Body of pancreas (tissue), 4 donors: Measurements from ENCODE around the gene ESCO1. TPM values are rescaled to one million over a fixed set of nuclear protein-coding genes. Genes with fewer than 3 reads are reported as not detected.

Experiments
- ATAC-seq: fragments of 150-250 bp; one replicate; pipeline ENCODE4 v1.9.1; 2016
- DNase-seq, 4 donors: peaks; one replicate each; pipeline ENCODE4 v3.0.0-alpha.2; 2019
- H3K27ac ChIP-seq, 4 donors: fragments of 200-600 bp; sonication (generic); 1 replicate in 3 of 4; 2 replicates in 1 of 4; pipeline versions ENCODE4 v1.5.1 to v1.6.1; 2016 to 2019; ENCODE audit warnings: mild to moderate bottlenecking in 1 of 4, mixed read lengths in 1 of 4, moderate library complexity in 1 of 4
- H3K27me3 ChIP-seq, 2 donors: fragments of 200-600 bp; sonication (generic); one replicate each; pipeline ENCODE4 v1.6.0; 2016; ENCODE audit warnings: mild to moderate bottlenecking in 1 of 2
- H3K36me3 ChIP-seq, 2 donors: fragments of 200-600 bp; sonication (generic); replicated peaks in 1 of 2; 2 replicates each; pipeline ENCODE4 v1.5.1; 2016; ENCODE audit warnings: low read depth in 2 of 2; ENCODE audit not compliant: insufficient read depth in 1 of 2
- H3K4me1 ChIP-seq: fragments of 200-600 bp; sonication (generic); one replicate; pipeline ENCODE4 v1.6.0; 2016
- H3K4me3 ChIP-seq, 2 donors: fragments of 200-600 bp; sonication (generic); 1 replicate in 1 of 2; 2 replicates in 1 of 2; pipeline ENCODE4 v1.5.1; 2016 to 2019
- H3K9me3 ChIP-seq, 3 donors: fragments of 200-600 bp; sonication (generic); 1 replicate in 2 of 3; 2 replicates in 1 of 3; pipeline ENCODE4 v1.5.1; 2016
- POLR2A ChIP-seq, 3 donors: fragments of 450-650 bp; IDR thresholded peaks; one replicate each; pipeline ENCODE4 v1.6.1; 2016; ENCODE audit warnings: antibody characterized with exemption in 3 of 3, mild to moderate bottlenecking in 2 of 3
- WGBS, 2 donors: methylation state at CpG; one replicate each; pipeline ENCODE4 v1.1.5; 2017; 5-methylcytosine and 5-hydroxymethylcytosine counted together
- intact Hi-C: fragments of 100-400 bp; cut with DNase I; formaldehyde crosslinking; loops from one replicate; pipeline ENCODE4 v1.15.1; 2023
- total RNA-seq, 2 donors: library from RNA; depleted of rRNA; stranded (reverse); fragments of >200 nt; gene quantifications; one replicate each; pipeline ENCODE4 v1.1.0, GENCODE V29; 2016
- TF ChIP-seq, protein P1 (sequence below), 7 experiments: fragments of 450-650 bp in 4 of 7; fragments of 200-600 bp in 3 of 7; sonication (generic) in 3 of 7; IDR thresholded peaks; one replicate each; pipeline ENCODE4 v1.5.1; 2016 to 2019; ENCODE audit warnings: antibody characterized with exemption in 7 of 7

The ESCO1 gene
- total RNA-seq, 2 donors from 2014 or later: 12.7 to 27.7 TPM

DNA sequence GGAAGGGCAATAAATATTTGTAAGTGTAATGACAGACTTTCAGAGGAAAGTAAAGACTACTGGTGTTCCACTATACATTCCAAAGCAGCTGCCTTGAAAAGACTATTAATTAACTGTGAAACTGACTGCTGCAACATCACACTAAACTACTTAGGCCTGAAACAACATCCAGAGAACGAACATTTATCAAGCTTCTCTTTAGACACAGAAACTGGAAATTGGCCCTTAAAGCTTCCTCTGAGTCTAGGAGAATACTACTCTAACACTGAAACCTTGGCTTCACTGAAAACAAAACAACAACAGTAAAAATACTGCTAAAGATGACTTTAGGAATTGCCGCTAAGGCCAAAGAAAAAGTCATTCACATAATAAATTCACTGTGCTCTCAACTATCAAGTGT lies 74.6 kb downstream of the ESCO1 start:
- 92 to 93% methylated on average over 2 of the region's 2 CpGs for WGBS, 2 donors
- no peaks in the 10 kb centered on the region for H3K36me3 ChIP-seq
- ATAC-seq: no peak
- no peak overlapping the region for H3K27ac ChIP-seq
- H3K27me3 ChIP-seq: no peaks in the 10 kb centered on the region
- no peaks in the 10 kb centered on the region for H3K4me1 ChIP-seq
- no peak overlapping the region for H3K4me3 ChIP-seq
- no peak for TF ChIP-seq POLR2A (IDR thresholded peaks at IDR 0.05)
- TF ChIP-seq, protein P1, sequence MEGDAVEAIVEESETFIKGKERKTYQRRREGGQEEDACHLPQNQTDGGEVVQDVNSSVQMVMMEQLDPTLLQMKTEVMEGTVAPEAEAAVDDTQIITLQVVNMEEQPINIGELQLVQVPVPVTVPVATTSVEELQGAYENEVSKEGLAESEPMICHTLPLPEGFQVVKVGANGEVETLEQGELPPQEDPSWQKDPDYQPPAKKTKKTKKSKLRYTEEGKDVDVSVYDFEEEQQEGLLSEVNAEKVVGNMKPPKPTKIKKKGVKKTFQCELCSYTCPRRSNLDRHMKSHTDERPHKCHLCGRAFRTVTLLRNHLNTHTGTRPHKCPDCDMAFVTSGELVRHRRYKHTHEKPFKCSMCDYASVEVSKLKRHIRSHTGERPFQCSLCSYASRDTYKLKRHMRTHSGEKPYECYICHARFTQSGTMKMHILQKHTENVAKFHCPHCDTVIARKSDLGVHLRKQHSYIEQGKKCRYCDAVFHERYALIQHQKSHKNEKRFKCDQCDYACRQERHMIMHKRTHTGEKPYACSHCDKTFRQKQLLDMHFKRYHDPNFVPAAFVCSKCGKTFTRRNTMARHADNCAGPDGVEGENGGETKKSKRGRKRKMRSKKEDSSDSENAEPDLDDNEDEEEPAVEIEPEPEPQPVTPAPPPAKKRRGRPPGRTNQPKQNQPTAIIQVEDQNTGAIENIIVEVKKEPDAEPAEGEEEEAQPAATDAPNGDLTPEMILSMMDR (IDR thresholded peaks at IDR 0.05): no peak
- H3K9me3 ChIP-seq: no peaks in the 10 kb centered on the region
- DNase-seq: no peak
- intact Hi-C loops: no loop called here

DNA sequence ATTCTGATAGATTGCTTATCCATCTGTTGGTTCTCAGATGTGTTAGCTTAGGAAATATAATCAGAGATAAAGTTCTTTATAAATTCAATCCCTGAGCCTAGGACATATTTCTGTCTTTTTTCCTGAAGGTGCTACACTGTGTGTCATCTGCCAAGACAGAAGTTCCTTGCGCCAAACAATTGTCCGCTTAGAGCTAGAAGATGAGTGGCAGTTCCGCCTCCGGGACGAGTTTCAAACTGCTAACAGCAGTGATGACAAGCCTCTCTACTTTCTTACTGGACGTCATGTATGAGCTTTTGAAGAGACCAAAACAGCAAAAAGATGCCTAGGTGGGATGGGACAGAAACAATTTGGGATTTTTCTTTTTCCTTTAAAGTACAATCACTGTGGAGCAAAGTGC lies 78.0 kb downstream of the ESCO1 start:
- ATAC-seq (no peak), DNase-seq (no peak)
- Histone ChIP-seq H3K27ac (no peak overlapping the region), H3K27me3 (no peaks in the 10 kb centered on the region), H3K4me3 (no peak overlapping the region), H3K9me3 (no peaks in the 10 kb centered on the region), H3K4me1 (no peaks in the 10 kb centered on the region), H3K36me3 (no peaks in the 10 kb centered on the region)
- intact Hi-C loops: no loop called here
- TF ChIP-seq, protein P1 (IDR thresholded peaks at IDR 0.05): no peak
- TF ChIP-seq POLR2A (IDR thresholded peaks at IDR 0.05): no peak
- 89 to 91% methylated on average over 6 of the region's 6 CpGs for WGBS, 2 donors

DNA sequence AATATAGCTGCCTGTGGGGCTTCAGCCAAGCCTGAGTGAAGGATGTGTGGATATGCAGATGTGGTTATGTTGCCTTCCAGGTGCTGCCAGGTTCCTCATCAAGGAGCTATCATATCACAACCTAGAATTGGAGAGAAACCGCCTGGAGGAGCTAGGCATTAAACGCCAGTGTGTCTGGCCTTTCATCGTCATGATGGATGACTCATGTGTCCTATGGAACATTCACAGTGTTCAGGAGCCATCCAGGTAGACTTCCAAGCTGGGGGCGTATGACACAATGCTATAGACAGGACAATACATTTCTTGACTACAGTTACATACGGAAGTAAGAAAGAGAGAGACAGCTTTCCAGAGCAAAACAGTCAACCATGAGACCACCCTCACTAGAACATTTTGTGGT lies 86.8 kb downstream of the ESCO1 start:
- H3K4me3 ChIP-seq: no peak overlapping the region
- no peak overlapping the region for H3K27ac ChIP-seq
- TF ChIP-seq, protein P1 (IDR thresholded peaks at IDR 0.05): no peak
- no peak for TF ChIP-seq POLR2A (IDR thresholded peaks at IDR 0.05)
- WGBS, 2 donors: 86 to 91% methylated on average over 5 of the region's 5 CpGs
- intact Hi-C loops: loop anchor here (10.0 kb wide), 1 partner anchor 61 kb away; no protein-coding TSS in a partner anchor
- H3K27me3 ChIP-seq: no peaks in the 10 kb centered on the region
- no peaks in the 10 kb centered on the region for H3K9me3 ChIP-seq
- no peaks in the 10 kb centered on the region for H3K4me1 ChIP-seq
- ATAC-seq (no peak), DNase-seq (no peak)
- H3K36me3 ChIP-seq: no peaks in the 10 kb centered on the region

DNA sequence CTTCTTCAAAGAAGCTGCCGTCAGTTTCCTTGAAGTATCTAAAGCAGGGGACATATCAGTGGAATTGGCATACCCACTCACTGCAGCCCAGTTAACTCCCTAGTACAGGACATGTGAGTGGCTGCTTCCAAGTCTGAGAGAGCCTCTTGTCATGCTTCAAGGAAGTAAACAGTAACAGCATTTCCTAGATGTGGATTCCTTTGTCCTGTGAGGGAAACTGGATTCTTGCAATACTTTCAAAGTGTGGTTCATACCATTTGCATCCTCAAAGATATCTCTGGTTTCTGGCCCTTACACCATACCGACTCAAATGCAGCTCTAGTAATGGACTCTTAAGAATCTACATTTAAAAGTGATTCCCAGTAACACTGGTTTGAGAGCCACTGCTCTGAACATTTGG lies 87.2 kb downstream of the ESCO1 start:
- H3K9me3 ChIP-seq: no peaks in the 10 kb centered on the region
- WGBS, 2 donors: 96 to 100% methylated on average over 2 of the region's 2 CpGs
- no peaks in the 10 kb centered on the region for H3K27me3 ChIP-seq
- no peak overlapping the region for H3K4me3 ChIP-seq
- H3K36me3 ChIP-seq: no peaks in the 10 kb centered on the region
- no peaks in the 10 kb centered on the region for H3K4me1 ChIP-seq
- TF ChIP-seq, protein P1 (IDR thresholded peaks at IDR 0.05): no peak
- TF ChIP-seq POLR2A (IDR thresholded peaks at IDR 0.05): no peak
- DNase-seq (no peak), ATAC-seq (no peak)
- H3K27ac ChIP-seq: no peak overlapping the region
- intact Hi-C loops: loop anchor here (10.0 kb wide), 1 partner anchor 62 kb away; no protein-coding TSS in a partner anchor

DNA sequence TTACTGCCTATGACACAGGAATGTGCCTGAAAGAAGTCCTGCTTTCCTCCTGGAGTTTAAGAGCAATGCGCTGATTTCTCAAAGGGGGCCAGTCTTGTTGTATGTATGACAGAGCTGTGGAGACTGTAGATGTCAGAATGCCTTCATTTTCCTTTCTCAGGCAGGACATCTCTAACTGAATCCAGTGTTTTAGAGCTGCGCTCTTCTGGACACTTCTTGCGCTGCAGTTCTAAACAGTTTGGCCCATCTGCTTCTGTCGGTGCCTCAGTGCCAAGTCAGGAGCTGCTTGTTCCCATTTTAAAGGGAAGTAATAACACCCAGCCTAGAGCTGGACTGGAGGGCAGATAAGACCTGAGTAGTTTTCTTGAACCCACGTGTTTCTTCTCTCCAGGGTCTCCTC lies 91.4 kb downstream of the ESCO1 start:
- TF ChIP-seq, protein P1 (IDR thresholded peaks at IDR 0.05): no peak
- TF ChIP-seq POLR2A (IDR thresholded peaks at IDR 0.05): no peak
- no peak overlapping the region for H3K27ac ChIP-seq
- ATAC-seq (no peak), DNase-seq (no peak)
- intact Hi-C loops: no loop called here
- H3K9me3 ChIP-seq: no peaks in the 10 kb centered on the region
- H3K4me1 ChIP-seq: no peaks in the 10 kb centered on the region
- H3K27me3 ChIP-seq: no peaks in the 10 kb centered on the region
- 84 to 85% methylated on average over 4 to 5 of the region's 5 CpGs for WGBS, 2 donors
- no peaks in the 10 kb centered on the region for H3K36me3 ChIP-seq
- no peak overlapping the region for H3K4me3 ChIP-seq
